ENCODE measurements around the gene EHBP1.

DNA sequence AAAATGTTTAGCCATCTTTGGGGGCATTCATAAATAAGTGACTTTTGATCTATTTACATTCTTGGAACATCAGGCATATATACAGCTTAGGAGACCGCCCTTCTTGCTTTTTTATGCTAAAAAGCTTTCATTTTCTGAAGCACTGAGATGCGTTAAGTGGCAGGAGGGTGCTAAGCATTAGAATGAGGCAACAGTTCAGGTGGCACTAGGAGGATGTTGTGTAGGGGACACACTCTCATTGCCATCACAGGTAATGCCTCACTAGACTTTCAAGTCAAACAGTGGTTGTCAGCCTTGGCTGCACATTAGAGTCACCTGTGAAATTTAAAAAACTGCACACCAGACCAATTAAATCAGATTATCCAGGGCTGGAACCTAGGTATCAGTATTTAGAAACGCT is 39.1 kb downstream of the EHBP1 start:
- TF ChIP-seq CTCF (IDR thresholded peaks at IDR 0.05) (no peak), POLR2A (IDR thresholded peaks at IDR 0.05) (no peak)
